Fibroblast of mammary gland (primary cell): ENCODE measurements around the gene ALAS1.
A peak's percentile ranks its signal among the peaks of the same experiment; 100 is the strongest.
"Not testable (repeated sequence)": the region's sequence is repeated elsewhere in the genome, so short reads cannot be mapped to it uniquely, and the experiment has no call there.

Source experiments
- DNase-seq: peaks from one replicate; pipeline ENCODE4 v3.0.0-alpha.2; 2010; ENCODE audit warnings: low read depth
- H3K4me3 ChIP-seq: 2 replicates; pipeline ENCODE4 v1.5.1; 2011; ENCODE audit warnings: low read depth, mild to moderate bottlenecking, low read length, moderate library complexity; ENCODE audit not compliant: control insufficient read depth
- TF ChIP-seq, protein P1 (sequence below): conservative IDR thresholded peaks from 2 replicates; pipeline ENCODE4 v1.5.1; 2011; ENCODE audit warnings: low read depth, low read length, inconsistent platforms; ENCODE audit not compliant: control insufficient read depth, insufficient read depth

The ALAS1 gene

DNA sequence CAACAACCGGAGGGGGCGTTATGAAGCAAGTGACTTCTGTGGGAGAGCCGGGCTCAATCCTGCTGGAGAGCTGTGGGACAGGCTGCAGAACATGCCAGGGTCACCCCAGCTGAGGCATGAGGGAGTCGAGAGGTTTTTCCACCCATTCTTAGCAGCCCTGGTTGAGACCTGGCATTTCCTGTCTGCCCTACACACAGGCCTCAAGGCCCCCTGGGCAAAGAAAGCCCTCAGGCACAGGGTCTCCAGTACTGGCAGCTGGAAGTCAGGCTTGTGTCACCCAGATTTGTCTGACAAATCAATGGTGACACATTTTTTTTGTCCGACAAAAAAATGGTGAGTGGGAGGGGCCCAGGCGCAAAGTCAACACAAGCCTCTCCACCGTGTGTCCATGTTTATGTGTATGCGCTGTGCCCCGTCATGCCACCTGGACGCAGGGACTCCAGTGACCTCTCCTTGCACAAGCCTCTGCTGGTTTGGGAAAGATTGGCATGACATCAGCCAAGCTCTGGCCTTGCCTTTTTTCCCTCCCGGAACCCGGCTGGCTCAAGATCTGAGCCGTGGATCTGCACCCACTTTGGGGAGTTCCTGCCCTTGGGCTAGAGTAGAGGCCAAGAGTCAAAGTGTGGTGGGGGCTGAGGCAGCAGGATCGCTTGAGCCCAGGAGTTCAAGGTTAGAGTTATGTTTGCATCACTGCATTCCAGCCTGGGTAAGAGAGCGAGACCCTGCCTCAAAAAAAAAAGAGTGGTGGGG is 20.8 kb upstream of the ALAS1 start:
- TF ChIP-seq, protein P1, sequence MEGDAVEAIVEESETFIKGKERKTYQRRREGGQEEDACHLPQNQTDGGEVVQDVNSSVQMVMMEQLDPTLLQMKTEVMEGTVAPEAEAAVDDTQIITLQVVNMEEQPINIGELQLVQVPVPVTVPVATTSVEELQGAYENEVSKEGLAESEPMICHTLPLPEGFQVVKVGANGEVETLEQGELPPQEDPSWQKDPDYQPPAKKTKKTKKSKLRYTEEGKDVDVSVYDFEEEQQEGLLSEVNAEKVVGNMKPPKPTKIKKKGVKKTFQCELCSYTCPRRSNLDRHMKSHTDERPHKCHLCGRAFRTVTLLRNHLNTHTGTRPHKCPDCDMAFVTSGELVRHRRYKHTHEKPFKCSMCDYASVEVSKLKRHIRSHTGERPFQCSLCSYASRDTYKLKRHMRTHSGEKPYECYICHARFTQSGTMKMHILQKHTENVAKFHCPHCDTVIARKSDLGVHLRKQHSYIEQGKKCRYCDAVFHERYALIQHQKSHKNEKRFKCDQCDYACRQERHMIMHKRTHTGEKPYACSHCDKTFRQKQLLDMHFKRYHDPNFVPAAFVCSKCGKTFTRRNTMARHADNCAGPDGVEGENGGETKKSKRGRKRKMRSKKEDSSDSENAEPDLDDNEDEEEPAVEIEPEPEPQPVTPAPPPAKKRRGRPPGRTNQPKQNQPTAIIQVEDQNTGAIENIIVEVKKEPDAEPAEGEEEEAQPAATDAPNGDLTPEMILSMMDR: no peak
- H3K4me3 ChIP-seq: no peak overlapping the region
- DNase-seq: no peak

DNA sequence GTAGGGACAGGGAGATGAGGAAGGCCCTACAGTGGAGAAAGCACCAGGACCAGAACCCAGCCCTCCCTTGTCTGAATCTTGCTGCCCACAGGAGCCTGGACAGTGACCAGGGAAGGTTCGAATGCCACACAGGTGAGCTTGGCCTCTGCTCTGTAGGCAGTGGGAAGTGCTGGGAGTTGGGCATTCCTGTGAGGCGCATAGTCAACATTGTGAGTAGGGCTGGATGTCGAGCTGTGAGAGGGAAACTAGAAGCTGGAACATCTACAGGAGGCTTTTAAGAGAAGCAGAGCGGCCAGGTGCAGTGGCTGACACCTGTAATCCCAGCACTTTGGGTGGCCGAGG is 20.3 kb upstream of the ALAS1 start:
- H3K4me3 ChIP-seq: no peak overlapping the region
- no peak for DNase-seq

DNA sequence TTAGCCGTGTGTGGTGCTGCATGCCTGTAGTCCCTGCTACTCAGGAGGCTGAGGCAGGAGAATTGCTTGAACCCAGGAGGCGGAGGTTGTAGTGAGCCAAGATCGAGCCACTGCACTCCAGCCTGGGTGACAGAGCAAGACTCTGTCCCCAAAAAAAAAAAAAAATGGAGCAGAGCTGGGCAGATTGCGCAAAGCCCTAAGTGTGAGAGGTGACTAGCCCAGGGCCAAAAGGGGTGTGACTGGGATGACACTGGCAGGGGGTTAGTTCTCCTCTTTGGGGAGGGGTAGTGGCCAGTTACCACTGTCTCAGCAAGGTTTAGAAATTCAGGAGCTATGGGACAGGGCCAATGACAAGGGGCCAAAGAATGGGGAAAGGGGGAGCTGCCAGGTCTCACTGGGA is 19.8 kb upstream of the ALAS1 start:
- DNase-seq: not testable (repeated sequence)

More for the DNA sequence above, 20.3 kb upstream of the ALAS1 start:
- TF ChIP-seq, protein P1: no peak

DNA sequence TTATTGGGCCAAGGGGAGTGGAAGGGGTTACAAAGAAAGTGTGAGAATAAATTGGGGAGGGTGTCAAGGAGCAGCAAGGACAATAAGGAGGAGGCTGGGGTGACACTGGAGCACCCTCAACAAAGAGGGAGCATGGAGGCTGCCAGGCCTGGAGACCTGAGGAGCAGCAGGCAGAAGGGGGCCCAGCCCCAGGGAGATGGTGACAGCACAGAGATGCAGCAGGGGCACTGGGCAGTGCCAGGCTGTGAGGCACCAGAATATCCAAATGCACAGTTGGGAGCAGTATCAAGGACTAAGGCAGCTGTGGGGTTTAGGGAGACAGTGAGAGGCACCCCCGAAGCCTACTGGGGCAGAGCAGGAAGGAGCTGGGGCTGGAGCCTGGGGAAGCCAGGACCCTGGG is 19.4 kb upstream of the ALAS1 start:
- TF ChIP-seq, protein P1: no peak
- no peak for DNase-seq
- no peak overlapping the region for H3K4me3 ChIP-seq

More for the DNA sequence above, 19.8 kb upstream of the ALAS1 start:
- not testable (repeated sequence) for H3K4me3 ChIP-seq

DNA sequence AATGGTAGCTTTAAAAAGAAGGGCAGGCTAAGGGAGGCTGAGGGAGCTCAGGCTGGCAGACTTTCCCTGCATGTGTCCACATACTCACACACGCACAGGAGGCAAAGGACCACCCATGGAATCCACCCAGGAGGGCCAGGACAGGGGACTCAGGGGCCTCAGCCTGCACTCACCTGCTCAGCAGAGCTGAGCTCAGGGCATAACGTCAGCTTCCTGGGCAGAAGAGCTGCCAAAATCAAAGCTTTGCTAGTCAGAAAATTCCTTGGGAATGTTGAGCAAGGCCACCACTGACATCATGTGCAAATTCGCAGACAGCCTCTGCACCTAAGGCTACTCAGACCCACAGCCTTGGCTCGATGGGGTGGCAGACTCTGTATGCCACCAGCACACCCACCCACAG is 16.4 kb upstream of the ALAS1 start:
- TF ChIP-seq, protein P1: no peak
- DNase-seq: peak; percentile 63
- no peak overlapping the region for H3K4me3 ChIP-seq

DNA sequence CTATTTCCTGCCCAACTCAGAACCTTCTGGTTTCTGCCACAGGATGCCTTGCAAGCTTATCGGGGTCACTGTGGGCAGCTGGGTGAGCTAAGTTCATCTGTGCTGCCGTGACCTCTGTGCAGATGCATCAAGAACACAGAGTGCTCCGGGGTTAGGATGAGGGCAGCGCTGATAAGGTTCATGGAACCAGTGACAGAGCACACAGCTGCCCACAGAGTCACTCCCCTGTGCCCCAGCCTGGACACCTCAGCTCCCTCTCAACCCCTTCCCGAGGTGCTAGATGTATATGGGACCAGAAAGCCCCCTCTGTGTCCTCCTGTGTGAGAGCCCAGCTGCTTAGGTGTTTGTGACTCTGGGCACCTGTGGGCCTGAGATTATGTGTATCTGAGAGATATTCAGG is 15.8 kb upstream of the ALAS1 start:
- H3K4me3 ChIP-seq: no peak overlapping the region
- TF ChIP-seq, protein P1: no peak
- no peak for DNase-seq

DNA sequence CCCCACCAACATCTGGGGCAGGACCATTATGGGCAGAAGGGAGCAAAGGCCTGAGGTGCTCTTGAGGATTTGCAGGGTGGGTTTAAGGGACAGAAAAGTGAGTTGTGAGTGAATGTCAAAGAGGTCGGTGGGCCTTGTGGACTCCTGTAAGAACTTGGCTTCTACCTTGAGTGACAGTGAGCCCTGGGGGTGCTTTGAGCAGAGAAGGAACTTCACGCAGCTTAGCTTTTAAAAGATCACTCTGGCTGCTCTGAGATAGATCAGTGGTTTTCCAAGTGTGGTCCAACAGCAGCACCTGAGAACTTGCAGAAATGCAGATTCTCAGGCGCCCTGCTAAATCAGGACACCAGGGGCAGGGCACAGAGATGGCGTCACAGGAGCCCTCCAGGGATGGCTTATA is 15.3 kb upstream of the ALAS1 start:
- DNase-seq: no peak
- H3K4me3 ChIP-seq: no peak overlapping the region
- TF ChIP-seq, protein P1: no peak
